ENCODE measurements around the gene CTSC. TPM values are rescaled to one million over a fixed set of nuclear protein-coding genes. Genes with fewer than 3 reads are reported as not detected.

CTSC gene
- total RNA-seq, 1 donor from 2014 or later = 4.8 TPM

DNA sequence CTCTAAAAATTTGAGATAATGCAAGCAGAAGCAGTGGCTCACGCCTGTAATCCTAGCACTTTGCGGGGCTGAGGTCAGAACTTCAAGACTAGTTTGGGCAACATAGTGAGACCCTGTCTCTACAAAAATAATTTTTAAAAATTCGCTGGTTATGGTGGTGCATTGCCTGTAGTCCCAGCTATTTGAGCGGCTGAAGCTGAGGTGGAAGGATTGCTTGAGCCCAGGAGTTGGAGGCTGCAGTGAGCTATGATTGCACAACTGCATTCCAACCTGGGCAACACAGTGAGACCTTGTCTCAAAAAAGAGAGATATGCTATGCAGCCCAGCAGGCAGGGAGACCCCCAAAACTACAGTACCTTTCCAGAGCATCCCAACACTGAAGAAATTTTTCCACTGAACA lies 2.3 kb downstream of the CTSC start:
- peaks cover 13% of the 10 kb centered on the region for H3K4me1 Mint-ChIP-seq (ENCODE audit: low read depth)
- TF ChIP-seq, protein P1, sequence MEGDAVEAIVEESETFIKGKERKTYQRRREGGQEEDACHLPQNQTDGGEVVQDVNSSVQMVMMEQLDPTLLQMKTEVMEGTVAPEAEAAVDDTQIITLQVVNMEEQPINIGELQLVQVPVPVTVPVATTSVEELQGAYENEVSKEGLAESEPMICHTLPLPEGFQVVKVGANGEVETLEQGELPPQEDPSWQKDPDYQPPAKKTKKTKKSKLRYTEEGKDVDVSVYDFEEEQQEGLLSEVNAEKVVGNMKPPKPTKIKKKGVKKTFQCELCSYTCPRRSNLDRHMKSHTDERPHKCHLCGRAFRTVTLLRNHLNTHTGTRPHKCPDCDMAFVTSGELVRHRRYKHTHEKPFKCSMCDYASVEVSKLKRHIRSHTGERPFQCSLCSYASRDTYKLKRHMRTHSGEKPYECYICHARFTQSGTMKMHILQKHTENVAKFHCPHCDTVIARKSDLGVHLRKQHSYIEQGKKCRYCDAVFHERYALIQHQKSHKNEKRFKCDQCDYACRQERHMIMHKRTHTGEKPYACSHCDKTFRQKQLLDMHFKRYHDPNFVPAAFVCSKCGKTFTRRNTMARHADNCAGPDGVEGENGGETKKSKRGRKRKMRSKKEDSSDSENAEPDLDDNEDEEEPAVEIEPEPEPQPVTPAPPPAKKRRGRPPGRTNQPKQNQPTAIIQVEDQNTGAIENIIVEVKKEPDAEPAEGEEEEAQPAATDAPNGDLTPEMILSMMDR (IDR thresholded peaks at IDR 0.05) = no peak
- no peaks in the 10 kb centered on the region for H3K9me3 Mint-ChIP-seq (ENCODE audit: low read depth)
- no peak for DNase-seq (ENCODE audit: low spot score)
- H3K36me3 Mint-ChIP-seq (ENCODE audit: low read depth) = no peaks in the 10 kb centered on the region
- H3K4me3 Mint-ChIP-seq (ENCODE audit: unreplicated experiment) = no peak overlapping the region
- H3K27me3 Mint-ChIP-seq (ENCODE audit: low read depth) = peaks cover 6% of the 10 kb centered on the region
- no peak overlapping the region for H3K27ac Mint-ChIP-seq (ENCODE audit: unreplicated experiment)

DNA sequence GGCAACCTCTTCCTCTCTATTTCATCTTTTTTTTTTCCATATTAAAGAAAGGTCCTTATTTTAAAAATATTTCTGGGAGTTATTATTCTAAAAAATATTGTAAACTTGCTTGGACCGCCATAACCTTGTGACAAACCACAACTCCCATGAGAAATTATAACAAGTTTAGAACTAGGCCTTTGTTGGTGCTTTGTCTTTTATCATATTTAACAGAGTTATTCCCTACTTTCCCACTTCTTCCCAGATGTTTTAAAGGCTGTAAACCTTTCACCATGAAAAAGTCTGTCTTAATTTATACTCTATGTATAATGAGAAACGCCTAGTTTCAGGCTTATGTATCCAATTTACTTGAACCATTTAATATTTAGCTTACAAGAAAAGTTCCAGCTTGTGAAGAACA lies 3.7 kb downstream of the CTSC start:
- Mint-ChIP-seq H3K36me3 (ENCODE audit: low read depth) (no peaks in the 10 kb centered on the region), H3K4me1 (ENCODE audit: low read depth) (peaks cover 13% of the 10 kb centered on the region), H3K27ac (ENCODE audit: unreplicated experiment) (no peak overlapping the region), H3K27me3 (ENCODE audit: low read depth) (no peaks in the 10 kb centered on the region), H3K4me3 (ENCODE audit: unreplicated experiment) (no peak overlapping the region), H3K9me3 (ENCODE audit: low read depth) (no peaks in the 10 kb centered on the region)
- TF ChIP-seq, protein P1 (IDR thresholded peaks at IDR 0.05) = no peak
- DNase-seq (ENCODE audit: low spot score) = no peak

GRCh38 chr11:88332851-88333250 lies 4.7 kb downstream of the CTSC start:
- H3K27ac Mint-ChIP-seq (ENCODE audit: unreplicated experiment) = no peak overlapping the region
- H3K36me3 Mint-ChIP-seq (ENCODE audit: low read depth) = no peaks in the 10 kb centered on the region
- TF ChIP-seq, protein P1 (IDR thresholded peaks at IDR 0.05) = no peak
- no peaks in the 10 kb centered on the region for H3K27me3 Mint-ChIP-seq (ENCODE audit: low read depth)
- no peak overlapping the region for H3K4me3 Mint-ChIP-seq (ENCODE audit: unreplicated experiment)
- DNase-seq (ENCODE audit: low spot score) = no peak
- H3K9me3 Mint-ChIP-seq (ENCODE audit: low read depth) = no peaks in the 10 kb centered on the region
- H3K4me1 Mint-ChIP-seq (ENCODE audit: low read depth) = peaks cover 8% of the 10 kb centered on the region

DNA sequence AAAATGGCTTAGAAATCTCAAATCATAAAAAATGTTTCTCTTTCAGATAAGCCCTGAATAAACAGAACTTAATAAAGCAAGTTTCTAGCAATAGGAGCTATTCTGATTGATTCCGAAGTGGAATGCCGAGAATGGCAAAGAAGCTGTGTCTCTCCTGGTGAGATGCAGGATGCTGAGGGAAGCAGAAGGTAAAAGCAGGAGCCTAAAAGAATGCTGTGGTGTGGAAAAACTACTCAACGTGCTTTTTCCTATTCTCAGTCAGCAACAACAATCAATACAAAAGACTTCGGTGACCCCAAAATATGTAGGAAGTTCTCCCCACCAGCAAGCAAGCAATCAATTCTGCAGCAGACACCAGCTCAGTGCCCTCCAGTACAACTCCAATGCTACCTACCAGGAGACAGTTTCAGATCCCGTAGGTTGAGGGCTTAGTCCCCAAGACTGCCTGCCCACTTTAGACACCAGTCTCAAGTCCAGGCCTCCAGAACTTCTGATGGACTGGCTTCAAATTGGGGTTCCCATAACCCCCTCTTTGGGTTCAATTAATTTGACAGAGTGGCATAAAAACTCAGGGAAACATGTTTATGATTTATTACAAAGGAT lies 6.6 kb downstream of the CTSC start:
- Mint-ChIP-seq H3K27me3 (ENCODE audit: low read depth) (no peaks in the 10 kb centered on the region), H3K4me1 (ENCODE audit: low read depth) (no peaks in the 10 kb centered on the region), H3K4me3 (ENCODE audit: unreplicated experiment) (no peak overlapping the region), H3K36me3 (ENCODE audit: low read depth) (no peaks in the 10 kb centered on the region), H3K27ac (ENCODE audit: unreplicated experiment) (no peak overlapping the region), H3K9me3 (ENCODE audit: low read depth) (no peaks in the 10 kb centered on the region)
- TF ChIP-seq, protein P1 (IDR thresholded peaks at IDR 0.05) = no peak
- no peak for DNase-seq (ENCODE audit: low spot score)

DNA sequence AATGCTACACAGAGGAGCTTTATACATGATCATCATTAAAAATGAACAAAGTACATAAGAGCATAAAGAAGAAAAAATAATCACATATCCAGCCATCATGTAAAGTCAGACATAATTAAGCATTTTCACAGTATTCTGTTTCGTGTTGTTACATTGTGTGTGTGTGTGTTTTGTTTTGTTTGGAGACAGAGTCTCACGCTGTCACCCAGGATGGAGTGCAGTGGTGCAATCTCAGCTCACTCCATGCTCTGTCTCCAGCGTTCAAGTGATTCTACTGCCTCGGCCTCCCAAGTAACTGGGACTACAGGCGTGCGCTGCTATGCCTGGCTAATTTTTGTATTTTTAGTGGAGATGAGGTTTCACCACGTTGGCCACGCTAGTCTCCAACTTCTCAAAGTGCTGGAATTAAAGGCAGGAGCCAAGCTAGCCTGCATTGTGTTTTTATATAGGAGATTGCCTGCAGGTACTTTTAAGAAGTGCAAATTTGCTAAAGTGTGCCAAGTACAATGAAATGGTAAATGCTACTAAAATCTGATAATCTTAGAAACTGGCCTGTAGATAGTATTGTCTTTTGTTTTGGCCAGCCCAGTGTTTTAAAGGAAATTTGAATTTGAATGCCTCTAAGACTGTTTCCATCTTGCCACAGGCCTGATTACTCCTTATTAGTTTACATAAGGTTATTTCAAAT lies 7.8 kb downstream of the CTSC start:
- TF ChIP-seq, protein P1 (IDR thresholded peaks at IDR 0.05) = no peak
- no peak for DNase-seq (ENCODE audit: low spot score)
- Mint-ChIP-seq H3K9me3 (ENCODE audit: low read depth) (no peaks in the 10 kb centered on the region), H3K4me1 (ENCODE audit: low read depth) (no peaks in the 10 kb centered on the region), H3K36me3 (ENCODE audit: low read depth) (no peaks in the 10 kb centered on the region), H3K27me3 (ENCODE audit: low read depth) (no peaks in the 10 kb centered on the region), H3K4me3 (ENCODE audit: unreplicated experiment) (no peak overlapping the region), H3K27ac (ENCODE audit: unreplicated experiment) (no peak overlapping the region)

All from chondrocyte (in vitro differentiated cells).